GM12878 (cell line): Measurements from ENCODE around the gene CENPX. TPM values are rescaled to one million over a fixed set of nuclear protein-coding genes. Genes with fewer than 3 reads are reported as not detected.

Source experiments
- BCL11A ChIP-seq: IDR thresholded peaks from 2 replicates; pipeline ENCODE4 v1.6.1; 2011; ENCODE audit warnings: low read depth, low read length
- BMI1 ChIP-seq: fragments of 450-650 bp; IDR thresholded peaks from 2 replicates; pipeline ENCODE4 v1.6.1; 2016; ENCODE audit warnings: mild to moderate bottlenecking, moderate library complexity, borderline replicate concordance
- BRCA1 ChIP-seq: IDR thresholded peaks from 2 replicates; pipeline ENCODE4 v1.6.1; 2011; ENCODE audit warnings: low read depth, low read length, improper control_type of control experiment
- EED ChIP-seq: sonication (generic); IDR thresholded peaks from 2 replicates; pipeline ENCODE4 v1.6.1; 2016; ENCODE audit warnings: antibody characterized with exemption, low read depth
- ETV6 ChIP-seq, 2 experiments: fragments of 450-650 bp in 1 of 2; IDR thresholded peaks in 1 of 2; conservative IDR thresholded peaks in 1 of 2; 2 replicates each; pipeline ENCODE4 v1.6.1; 2014; ENCODE audit warnings: antibody characterized with exemption in 1 of 2, borderline replicate concordance in 1 of 2, low read depth in 1 of 2, mild to moderate bottlenecking in 1 of 2, moderate library complexity in 1 of 2
- HDAC2 ChIP-seq: fragments of 200-600 bp; sonication (generic); IDR thresholded peaks from 2 replicates; pipeline ENCODE4 v1.6.1; 2017
- IKZF1 ChIP-seq: fragments of 450-650 bp; conservative IDR thresholded peaks from 2 replicates; pipeline ENCODE4 v1.6.1; 2017; ENCODE audit warnings: antibody characterized with exemption, mild to moderate bottlenecking
- IRF4 ChIP-seq: IDR thresholded peaks from 2 replicates; pipeline ENCODE4 v1.6.1; 2011; ENCODE audit warnings: low read depth, low read length
- MXI1 ChIP-seq: fragments of 150-350 bp; IDR thresholded peaks from 2 replicates; pipeline ENCODE4 v1.6.1; 2011; ENCODE audit warnings: low read depth, mild to moderate bottlenecking, inconsistent platforms, low read length, improper control_type of control experiment
- MYC ChIP-seq: IDR thresholded peaks from 2 replicates; pipeline ENCODE4 v1.6.1; 2011; ENCODE audit warnings: mild to moderate bottlenecking, low read length, moderate library complexity, inconsistent platforms; ENCODE audit not compliant: insufficient read depth, insufficient replicate concordance, insufficient read length, severe bottlenecking
- NR2C2 ChIP-seq: IDR thresholded peaks from 2 replicates; pipeline ENCODE4 v1.6.1; 2011; ENCODE audit warnings: borderline replicate concordance, low read depth; ENCODE audit not compliant: control insufficient read depth, insufficient read length
- PML ChIP-seq: IDR thresholded peaks from 2 replicates; pipeline ENCODE4 v1.6.1; 2012; ENCODE audit warnings: low read length, inconsistent platforms
- POU2F2 ChIP-seq: IDR thresholded peaks from 3 replicates; pipeline ENCODE4 v1.6.1; 2011; ENCODE audit warnings: low read depth, mild to moderate bottlenecking, low read length, borderline replicate concordance
- RBBP5 ChIP-seq: fragments of 200-600 bp; sonication (generic); conservative IDR thresholded peaks from 2 replicates; pipeline ENCODE4 v1.6.1; 2016
- RCOR1 ChIP-seq: conservative IDR thresholded peaks from 2 replicates; pipeline ENCODE4 v1.6.1; 2012; ENCODE audit warnings: low read depth, low read length, improper control_type of control experiment
- SMC3 ChIP-seq: IDR thresholded peaks from 2 replicates; pipeline ENCODE4 v1.6.1; 2011; ENCODE audit warnings: low read length, improper control_type of control experiment, borderline replicate concordance
- TCF7 ChIP-seq: IDR thresholded peaks from 2 replicates; pipeline ENCODE4 v1.6.1; 2014; ENCODE audit warnings: antibody characterized with exemption, borderline replicate concordance
- YBX1 ChIP-seq: fragments of 450-650 bp; IDR thresholded peaks from 2 replicates; pipeline ENCODE4 v1.6.1; 2016; ENCODE audit warnings: antibody characterized with exemption
- ZBED1 ChIP-seq: IDR thresholded peaks from 2 replicates; pipeline ENCODE4 v1.6.1; 2016; ENCODE audit warnings: borderline replicate concordance
- ZNF24 ChIP-seq: fragments of 450-650 bp; IDR thresholded peaks from 2 replicates; pipeline ENCODE4 v1.6.1; 2017; ENCODE audit warnings: antibody characterized with exemption, mild to moderate bottlenecking
- ZNF274 ChIP-seq: IDR thresholded peaks from one replicate; pipeline ENCODE4 v1.8.0; 2011; ENCODE audit not compliant: insufficient read length, insufficient read depth
- ZZZ3 ChIP-seq: IDR thresholded peaks from 2 replicates; pipeline ENCODE4 v1.6.1; 2011; ENCODE audit warnings: low read depth; ENCODE audit not compliant: control insufficient read depth, insufficient read length
- polyA plus RNA-seq, 11 experiments: library from polyadenylated mRNA; depleted of rRNA in 4 of 11; unstranded in 6 of 11; stranded (reverse) in 5 of 11; fragments of >200 nt; fragmentation: Nextera tagmentation in 4 of 11; fragmentation: Illumina TruSeq in 1 of 11; extraction: Ambion mirVana in 4 of 11; extraction: Trizol in 1 of 11; gene quantifications; 1 replicate in 1 of 11; 2 replicates in 10 of 11; pipeline versions ENCODE4 v1.2.1 to v1.2.3, GENCODE V29; 2011 to 2016; ENCODE audit warnings: inconsistent platforms in 2 of 11, missing spikeins in 2 of 11, low read depth in 1 of 11
- total RNA-seq, 4 experiments: library from RNA; depleted of rRNA in 3 of 4; stranded (reverse); fragments of >200 nt in 3 of 4; fragmentation: Illumina TruSeq in 1 of 4; extraction: Trizol in 1 of 4; gene quantifications; 2 replicates each; pipeline versions ENCODE4 v1.2.1 to v1.2.3, GENCODE V29; 2013 to 2021
- TF ChIP-seq, protein P1 (sequence below), 3 experiments: IDR thresholded peaks in 2 of 3; conservative IDR thresholded peaks in 1 of 3; 2 replicates each; pipeline ENCODE4 v1.5.1; 2011; ENCODE audit warnings: low read depth in 3 of 3, low read length in 3 of 3, mild to moderate bottlenecking in 3 of 3, control low read depth in 2 of 3, moderate library complexity in 2 of 3, inconsistent platforms in 1 of 3, mixed read lengths in 1 of 3; ENCODE audit not compliant: control insufficient read depth in 2 of 3, insufficient read depth in 1 of 3; ENCODE audit errors: extremely low read depth in 1 of 3
- TF ChIP-seq, protein P2 (sequence below): IDR thresholded peaks from 2 replicates; pipeline ENCODE4 v1.6.1; 2012; ENCODE audit warnings: improper control_type of control experiment, low read depth, low read length; ENCODE audit not compliant: insufficient replicate concordance
- TF ChIP-seq, protein P3 (sequence below): IDR thresholded peaks from 2 replicates; pipeline ENCODE4 v1.6.1; 2012; ENCODE audit warnings: low read depth, low read length, improper control_type of control experiment

The CENPX gene
- total and polyA plus RNA-seq, 10 of the 15 experiments (the other 5 are each of a cell fraction or from before 2014, with no cell fraction given), result 11.7 to 182 (median 71.9) TPM

GRCh38 chr17:81977211-81977808 lies 45.4 kb downstream of the CENPX start, which contains the start of gene ASPSCR1 (continued):
- TF ChIP-seq POU2F2 (peak; percentile 77; the same call in 2 of the 3 replicates), RBBP5 (peak; percentile 84; the same call in 1 of the 2 replicates), PML (peak; percentile 71; the same call in 1 of the 2 replicates), EED (no peak), ZBED1 (no peak), IKZF1 (peak; percentile 95), BRCA1 (no peak), BCL11A (no peak), YBX1 (no peak), ZZZ3 (no peak), ZNF24 (peak; percentile 49; the same call in 1 of the 2 replicates), ZNF274 (no peak), SMC3 (no peak), IRF4 (no peak), NR2C2 (no peak), RCOR1 (no peak), ETV6 (conservative IDR thresholded peaks at IDR 0.05 in 1 of 2, IDR thresholded peaks at IDR 0.05 in 1 of 2; ENCODE audit: borderline replicate concordance in 1 of 2, low read depth in 1 of 2) (0 out of 4 replicates have a peak, but pooled peaks of 1 of the 2 experiments have one; percentile 27), BMI1 (no peak), TCF7 (no peak), MXI1 (peak; percentile 85), HDAC2 (no peak), MYC (peak; percentile 83)
- TF ChIP-seq, protein P1, sequence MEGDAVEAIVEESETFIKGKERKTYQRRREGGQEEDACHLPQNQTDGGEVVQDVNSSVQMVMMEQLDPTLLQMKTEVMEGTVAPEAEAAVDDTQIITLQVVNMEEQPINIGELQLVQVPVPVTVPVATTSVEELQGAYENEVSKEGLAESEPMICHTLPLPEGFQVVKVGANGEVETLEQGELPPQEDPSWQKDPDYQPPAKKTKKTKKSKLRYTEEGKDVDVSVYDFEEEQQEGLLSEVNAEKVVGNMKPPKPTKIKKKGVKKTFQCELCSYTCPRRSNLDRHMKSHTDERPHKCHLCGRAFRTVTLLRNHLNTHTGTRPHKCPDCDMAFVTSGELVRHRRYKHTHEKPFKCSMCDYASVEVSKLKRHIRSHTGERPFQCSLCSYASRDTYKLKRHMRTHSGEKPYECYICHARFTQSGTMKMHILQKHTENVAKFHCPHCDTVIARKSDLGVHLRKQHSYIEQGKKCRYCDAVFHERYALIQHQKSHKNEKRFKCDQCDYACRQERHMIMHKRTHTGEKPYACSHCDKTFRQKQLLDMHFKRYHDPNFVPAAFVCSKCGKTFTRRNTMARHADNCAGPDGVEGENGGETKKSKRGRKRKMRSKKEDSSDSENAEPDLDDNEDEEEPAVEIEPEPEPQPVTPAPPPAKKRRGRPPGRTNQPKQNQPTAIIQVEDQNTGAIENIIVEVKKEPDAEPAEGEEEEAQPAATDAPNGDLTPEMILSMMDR (IDR thresholded peaks at IDR 0.05 in 2 of 3, conservative IDR thresholded peaks at IDR 0.05 in 1 of 3; ENCODE audit: control insufficient read depth in 2 of 3, extremely low read depth in 1 of 3, insufficient read depth in 1 of 3, low read depth in 3 of 3, low read length in 3 of 3), result no peak
- TF ChIP-seq, protein P2, sequence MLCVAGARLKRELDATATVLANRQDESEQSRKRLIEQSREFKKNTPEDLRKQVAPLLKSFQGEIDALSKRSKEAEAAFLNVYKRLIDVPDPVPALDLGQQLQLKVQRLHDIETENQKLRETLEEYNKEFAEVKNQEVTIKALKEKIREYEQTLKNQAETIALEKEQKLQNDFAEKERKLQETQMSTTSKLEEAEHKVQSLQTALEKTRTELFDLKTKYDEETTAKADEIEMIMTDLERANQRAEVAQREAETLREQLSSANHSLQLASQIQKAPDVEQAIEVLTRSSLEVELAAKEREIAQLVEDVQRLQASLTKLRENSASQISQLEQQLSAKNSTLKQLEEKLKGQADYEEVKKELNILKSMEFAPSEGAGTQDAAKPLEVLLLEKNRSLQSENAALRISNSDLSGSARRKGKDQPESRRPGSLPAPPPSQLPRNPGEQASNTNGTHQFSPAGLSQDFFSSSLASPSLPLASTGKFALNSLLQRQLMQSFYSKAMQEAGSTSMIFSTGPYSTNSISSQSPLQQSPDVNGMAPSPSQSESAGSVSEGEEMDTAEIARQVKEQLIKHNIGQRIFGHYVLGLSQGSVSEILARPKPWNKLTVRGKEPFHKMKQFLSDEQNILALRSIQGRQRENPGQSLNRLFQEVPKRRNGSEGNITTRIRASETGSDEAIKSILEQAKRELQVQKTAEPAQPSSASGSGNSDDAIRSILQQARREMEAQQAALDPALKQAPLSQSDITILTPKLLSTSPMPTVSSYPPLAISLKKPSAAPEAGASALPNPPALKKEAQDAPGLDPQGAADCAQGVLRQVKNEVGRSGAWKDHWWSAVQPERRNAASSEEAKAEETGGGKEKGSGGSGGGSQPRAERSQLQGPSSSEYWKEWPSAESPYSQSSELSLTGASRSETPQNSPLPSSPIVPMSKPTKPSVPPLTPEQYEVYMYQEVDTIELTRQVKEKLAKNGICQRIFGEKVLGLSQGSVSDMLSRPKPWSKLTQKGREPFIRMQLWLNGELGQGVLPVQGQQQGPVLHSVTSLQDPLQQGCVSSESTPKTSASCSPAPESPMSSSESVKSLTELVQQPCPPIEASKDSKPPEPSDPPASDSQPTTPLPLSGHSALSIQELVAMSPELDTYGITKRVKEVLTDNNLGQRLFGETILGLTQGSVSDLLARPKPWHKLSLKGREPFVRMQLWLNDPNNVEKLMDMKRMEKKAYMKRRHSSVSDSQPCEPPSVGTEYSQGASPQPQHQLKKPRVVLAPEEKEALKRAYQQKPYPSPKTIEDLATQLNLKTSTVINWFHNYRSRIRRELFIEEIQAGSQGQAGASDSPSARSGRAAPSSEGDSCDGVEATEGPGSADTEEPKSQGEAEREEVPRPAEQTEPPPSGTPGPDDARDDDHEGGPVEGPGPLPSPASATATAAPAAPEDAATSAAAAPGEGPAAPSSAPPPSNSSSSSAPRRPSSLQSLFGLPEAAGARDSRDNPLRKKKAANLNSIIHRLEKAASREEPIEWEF, result no peak
- TF ChIP-seq, protein P3, sequence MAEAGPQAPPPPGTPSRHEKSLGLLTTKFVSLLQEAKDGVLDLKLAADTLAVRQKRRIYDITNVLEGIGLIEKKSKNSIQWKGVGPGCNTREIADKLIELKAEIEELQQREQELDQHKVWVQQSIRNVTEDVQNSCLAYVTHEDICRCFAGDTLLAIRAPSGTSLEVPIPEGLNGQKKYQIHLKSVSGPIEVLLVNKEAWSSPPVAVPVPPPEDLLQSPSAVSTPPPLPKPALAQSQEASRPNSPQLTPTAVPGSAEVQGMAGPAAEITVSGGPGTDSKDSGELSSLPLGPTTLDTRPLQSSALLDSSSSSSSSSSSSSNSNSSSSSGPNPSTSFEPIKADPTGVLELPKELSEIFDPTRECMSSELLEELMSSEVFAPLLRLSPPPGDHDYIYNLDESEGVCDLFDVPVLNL, result no peak
